Neural progenitor cell (in vitro differentiated cells): ENCODE data around the gene ALAS1. TPM values are rescaled to one million over a fixed set of nuclear protein-coding genes. Genes with fewer than 3 reads are reported as not detected.

Experiments
- DNase-seq: peaks from one replicate; pipeline ENCODE4 v3.0.0-alpha.2; 2016; ENCODE audit warnings: low spot score
- H2AFZ ChIP-seq: fragments of 200-600 bp; sonication (generic); replicated peaks from 2 replicates; pipeline ENCODE4 v1.6.1; 2016; ENCODE audit warnings: antibody characterized with exemption
- H3F3A ChIP-seq: fragments of 200-600 bp; sonication (generic); 2 replicates; pipeline ENCODE4 v1.6.1; 2016; ENCODE audit warnings: antibody characterized with exemption, low read depth
- H3K27ac ChIP-seq: fragments of 200-600 bp; sonication (generic); 2 replicates; pipeline ENCODE4 v1.5.1; 2016; ENCODE audit warnings: mild to moderate bottlenecking
- H3K27me3 ChIP-seq: fragments of 200-600 bp; sonication (generic); 2 replicates; pipeline ENCODE4 v1.6.1; 2016; ENCODE audit warnings: mild to moderate bottlenecking, moderate library complexity
- H3K36me3 ChIP-seq: fragments of 200-600 bp; sonication (generic); 2 replicates; pipeline ENCODE4 v1.5.1; 2016
- H3K4me1 ChIP-seq: fragments of 200-600 bp; sonication (generic); 2 replicates; pipeline ENCODE4 v1.6.1; 2016; ENCODE audit warnings: mixed run types
- H3K4me2 ChIP-seq: fragments of 200-600 bp; sonication (generic); 2 replicates; pipeline ENCODE4 v1.6.1; 2016
- H3K4me3 ChIP-seq: fragments of 200-600 bp; sonication (generic); 2 replicates; pipeline ENCODE4 v1.5.1; 2016
- H3K79me2 ChIP-seq: fragments of 200-600 bp; sonication (generic); 2 replicates; pipeline ENCODE4 v1.6.1; 2016; ENCODE audit warnings: low read depth
- H3K9ac ChIP-seq: fragments of 200-600 bp; sonication (generic); 2 replicates; pipeline ENCODE4 v1.6.1; 2016
- H3K9me3 ChIP-seq: fragments of 200-600 bp; sonication (generic); 2 replicates; pipeline ENCODE4 v1.5.1; 2016; ENCODE audit warnings: low read depth
- H4K20me1 ChIP-seq: fragments of 200-600 bp; sonication (generic); 2 replicates; pipeline ENCODE4 v1.6.1; 2016; ENCODE audit warnings: low read depth
- H3K27ac Mint-ChIP-seq: 3 replicates; pipeline ENCODE4 v1.8.0; 2021; ENCODE audit warnings: mixed read lengths
- H3K27me3 Mint-ChIP-seq: 2 replicates; pipeline ENCODE4 v1.8.0; 2022; ENCODE audit warnings: low read depth, mild to moderate bottlenecking, inconsistent platforms, moderate library complexity, mixed read lengths; ENCODE audit not compliant: insufficient read depth
- H3K36me3 Mint-ChIP-seq: 3 replicates; pipeline ENCODE4 v1.8.0; 2021; ENCODE audit warnings: mixed read lengths
- H3K4me1 Mint-ChIP-seq: 3 replicates; pipeline ENCODE4 v1.8.0; 2021; ENCODE audit warnings: mixed read lengths
- H3K4me3 Mint-ChIP-seq: 3 replicates; pipeline ENCODE4 v1.8.0; 2021; ENCODE audit warnings: mild to moderate bottlenecking, moderate library complexity, mixed read lengths
- H3K9me3 Mint-ChIP-seq: 3 replicates; pipeline ENCODE4 v1.8.0; 2020; ENCODE audit warnings: mixed read lengths
- CTCF ChIP-seq: fragments of 200-600 bp; sonication (generic); IDR thresholded peaks from 2 replicates; pipeline ENCODE4 v1.5.1; 2017; ENCODE audit warnings: antibody characterized with exemption, mild to moderate bottlenecking
- EZH2 ChIP-seq: fragments of 200-600 bp; sonication (generic); IDR thresholded peaks from 2 replicates; pipeline ENCODE4 v1.6.1; 2017; ENCODE audit warnings: antibody characterized with exemption, mild to moderate bottlenecking, moderate library complexity
- EZH2phosphoT487 ChIP-seq: fragments of 200-600 bp; sonication (generic); IDR thresholded peaks from 2 replicates; pipeline ENCODE4 v1.6.1; 2017; ENCODE audit warnings: antibody characterized with exemption
- total RNA-seq: library from RNA; depleted of rRNA; stranded (reverse); fragments of >200 nt; gene quantifications from 2 replicates; pipeline ENCODE4 v1.2.3, GENCODE V29; 2015; ENCODE audit warnings: low replicate concordance

The ALAS1 gene
- total RNA-seq, 1 donor from 2014 or later: 35.0 TPM

DNA sequence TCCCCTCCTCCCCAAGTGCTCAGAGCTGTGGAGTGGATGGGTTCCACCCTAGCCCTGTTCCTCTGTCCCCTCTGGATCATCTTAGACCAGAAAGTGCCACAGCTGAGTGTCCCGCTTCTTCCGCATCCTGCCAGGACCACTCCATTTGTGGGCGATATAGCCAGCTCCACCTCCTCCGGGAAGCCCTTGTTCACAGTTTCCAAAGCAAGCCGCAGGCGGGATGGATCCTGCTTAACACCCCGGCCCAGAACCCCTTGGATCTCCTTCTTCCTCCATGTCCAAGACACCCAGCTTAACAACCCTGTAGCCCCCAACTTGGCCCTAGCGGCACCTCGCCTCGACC lies 490 bp upstream of the ALAS1 start:
- no peak for DNase-seq
- Histone ChIP-seq H3K9ac (no peak overlapping the region), H3K4me2 (peak overlapping the region; percentile 91), H3K27me3 (no peaks in the 10 kb centered on the region), H4K20me1 (peaks cover 12% of the 10 kb centered on the region), H3K4me3 (peak overlapping the region; percentile 78), H3K4me1 (peaks cover 9% of the 10 kb centered on the region), H3K27ac (no peak overlapping the region), H3K36me3 (peaks cover 16% of the 10 kb centered on the region), H3K9me3 (no peaks in the 10 kb centered on the region), H2AFZ (peak overlapping the region; percentile 87), H3K79me2 (peaks cover 28% of the 10 kb centered on the region), H3F3A (no peaks in the 10 kb centered on the region)
- Mint-ChIP-seq H3K27me3 (peaks cover 2% of the 10 kb centered on the region), H3K27ac (peak overlapping the region; percentile 74), H3K9me3 (no peaks in the 10 kb centered on the region), H3K4me3 (peak overlapping the region; percentile 99), H3K36me3 (peaks cover 16% of the 10 kb centered on the region), H3K4me1 (peaks cover 16% of the 10 kb centered on the region)
- TF ChIP-seq EZH2 (no peak), EZH2phosphoT487 (no peak), CTCF (no peak)

GRCh38 chr3:52198643-52199608 lies 966 bp downstream of the ALAS1 start:
- H3K4me2 ChIP-seq: peak overlapping the region; percentile 91
- no peak for DNase-seq
- peak overlapping the region; percentile 78 for H3K4me3 ChIP-seq
- Mint-ChIP-seq H3K4me3 (peak overlapping the region; percentile 99), H3K9me3 (no peaks in the 10 kb centered on the region), H3K4me1 (peaks cover 16% of the 10 kb centered on the region), H3K27ac (peak overlapping the region; percentile 85), H3K27me3 (peaks cover 2% of the 10 kb centered on the region), H3K36me3 (peaks cover 19% of the 10 kb centered on the region)
- H4K20me1 ChIP-seq: peaks cover 12% of the 10 kb centered on the region
- peak overlapping the region; percentile 75 for H3K9ac ChIP-seq
- no peak overlapping the region for H3K27ac ChIP-seq
- peaks cover 9% of the 10 kb centered on the region for H3K4me1 ChIP-seq
- TF ChIP-seq EZH2phosphoT487: no peak
- TF ChIP-seq CTCF: no peak
- no peak for TF ChIP-seq EZH2
- peaks cover 16% of the 10 kb centered on the region for H3K36me3 ChIP-seq
- peaks cover 28% of the 10 kb centered on the region for H3K79me2 ChIP-seq
- no peaks in the 10 kb centered on the region for H3K27me3 ChIP-seq
- H3F3A ChIP-seq: no peaks in the 10 kb centered on the region
- H2AFZ ChIP-seq: no peak overlapping the region
- no peaks in the 10 kb centered on the region for H3K9me3 ChIP-seq

- H4K20me1 ChIP-seq: peaks cover 12% of the 10 kb centered on the region
- H3K27me3 ChIP-seq: no peaks in the 10 kb centered on the region
- H3K9me3 Mint-ChIP-seq: no peaks in the 10 kb centered on the region
- H3K36me3 ChIP-seq: peaks cover 20% of the 10 kb centered on the region
- H3K27me3 Mint-ChIP-seq: peaks cover 2% of the 10 kb centered on the region
- H2AFZ ChIP-seq: no peak overlapping the region
- no peaks in the 10 kb centered on the region for H3F3A ChIP-seq
- H3K27ac ChIP-seq: no peak overlapping the region
- no peaks in the 10 kb centered on the region for H3K9me3 ChIP-seq
- H3K4me1 ChIP-seq: peaks cover 9% of the 10 kb centered on the region
- H3K79me2 ChIP-seq: peaks cover 28% of the 10 kb centered on the region
- no peak overlapping the region for H3K4me2 ChIP-seq
- TF ChIP-seq EZH2 (no peak), CTCF (no peak), EZH2phosphoT487 (no peak)
- no peak overlapping the region for H3K4me3 Mint-ChIP-seq
- peaks cover 16% of the 10 kb centered on the region for H3K4me1 Mint-ChIP-seq
- H3K4me3 ChIP-seq: no peak overlapping the region
- no peak for DNase-seq
- no peak overlapping the region for H3K9ac ChIP-seq
- no peak overlapping the region for H3K27ac Mint-ChIP-seq
- H3K36me3 Mint-ChIP-seq: peaks cover 28% of the 10 kb centered on the region
These were observed 3.2 kb downstream of the ALAS1 start for GRCh38 chr3:52200981-52201679.
